C4-2B (cell line): ENCODE data around the gene VPS8.

Experiments
- H3K27ac ChIP-seq: fragments of 450-650 bp; 2 replicates; pipeline ENCODE4 v1.5.1; 2017
- ZFX ChIP-seq: fragments of 450-650 bp; IDR thresholded peaks from 2 replicates; pipeline ENCODE4 v1.6.1; 2017
- TF ChIP-seq, protein P1 (sequence below): fragments of 450-650 bp; conservative IDR thresholded peaks from 2 replicates; pipeline ENCODE4 v1.5.1; 2017; ENCODE audit warnings: mild to moderate bottlenecking

VPS8 gene

DNA sequence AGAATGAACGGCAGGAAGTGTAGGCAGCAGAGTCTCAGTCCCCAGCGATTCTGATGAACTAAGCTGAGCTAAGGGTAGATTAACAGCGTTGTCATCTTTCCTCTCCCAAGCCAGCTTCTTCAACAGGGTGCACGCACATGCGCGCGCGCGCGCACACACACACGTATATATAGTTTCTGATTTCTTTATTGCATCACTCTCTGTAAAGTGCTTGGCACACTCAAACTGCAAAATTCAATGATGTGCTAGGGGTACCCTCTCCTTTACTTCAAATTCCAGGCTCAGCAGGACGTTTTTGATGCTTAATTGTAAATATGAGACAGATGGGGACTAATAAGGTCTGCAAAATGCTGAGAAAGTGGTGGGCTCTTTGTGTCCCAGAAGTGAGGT is 26.1 kb upstream of the VPS8 start:
- no peak for TF ChIP-seq ZFX
- TF ChIP-seq, protein P1, sequence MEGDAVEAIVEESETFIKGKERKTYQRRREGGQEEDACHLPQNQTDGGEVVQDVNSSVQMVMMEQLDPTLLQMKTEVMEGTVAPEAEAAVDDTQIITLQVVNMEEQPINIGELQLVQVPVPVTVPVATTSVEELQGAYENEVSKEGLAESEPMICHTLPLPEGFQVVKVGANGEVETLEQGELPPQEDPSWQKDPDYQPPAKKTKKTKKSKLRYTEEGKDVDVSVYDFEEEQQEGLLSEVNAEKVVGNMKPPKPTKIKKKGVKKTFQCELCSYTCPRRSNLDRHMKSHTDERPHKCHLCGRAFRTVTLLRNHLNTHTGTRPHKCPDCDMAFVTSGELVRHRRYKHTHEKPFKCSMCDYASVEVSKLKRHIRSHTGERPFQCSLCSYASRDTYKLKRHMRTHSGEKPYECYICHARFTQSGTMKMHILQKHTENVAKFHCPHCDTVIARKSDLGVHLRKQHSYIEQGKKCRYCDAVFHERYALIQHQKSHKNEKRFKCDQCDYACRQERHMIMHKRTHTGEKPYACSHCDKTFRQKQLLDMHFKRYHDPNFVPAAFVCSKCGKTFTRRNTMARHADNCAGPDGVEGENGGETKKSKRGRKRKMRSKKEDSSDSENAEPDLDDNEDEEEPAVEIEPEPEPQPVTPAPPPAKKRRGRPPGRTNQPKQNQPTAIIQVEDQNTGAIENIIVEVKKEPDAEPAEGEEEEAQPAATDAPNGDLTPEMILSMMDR = no peak
- no peak overlapping the region for H3K27ac ChIP-seq

DNA sequence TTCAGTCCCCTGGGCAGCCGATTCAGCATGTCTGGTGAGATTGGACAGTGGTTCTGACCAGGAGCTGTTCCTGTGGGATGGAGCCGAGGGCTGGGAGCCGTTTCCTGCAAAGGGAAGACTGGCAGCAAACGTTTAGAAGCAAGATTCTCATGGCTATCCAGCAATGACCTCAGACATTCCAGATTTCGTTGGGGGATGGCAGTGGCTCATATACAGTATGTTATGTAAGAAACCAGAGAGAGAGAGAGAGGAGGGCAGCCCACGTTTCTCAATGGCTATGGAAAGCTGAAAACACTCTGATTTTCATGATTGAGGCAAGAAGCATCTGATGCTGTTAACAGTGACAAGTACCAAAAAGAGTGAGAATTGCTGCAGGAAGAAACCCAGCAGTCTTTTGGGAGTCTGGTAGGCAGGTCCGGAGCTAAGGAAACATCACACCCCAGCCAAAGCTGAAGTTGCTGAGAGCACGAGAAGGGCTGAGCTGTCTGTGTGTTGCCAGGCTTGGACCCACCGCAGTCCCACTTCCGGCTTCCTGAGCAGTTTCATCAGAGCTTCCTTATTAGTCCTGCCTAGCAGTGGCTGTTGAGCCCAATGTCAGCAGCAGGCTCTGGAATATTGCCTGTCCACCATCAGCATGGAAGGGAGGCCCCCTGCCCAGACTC is 25.6 kb upstream of the VPS8 start:
- TF ChIP-seq ZFX = no peak
- TF ChIP-seq, protein P1 = no peak
- H3K27ac ChIP-seq = no peak overlapping the region

DNA sequence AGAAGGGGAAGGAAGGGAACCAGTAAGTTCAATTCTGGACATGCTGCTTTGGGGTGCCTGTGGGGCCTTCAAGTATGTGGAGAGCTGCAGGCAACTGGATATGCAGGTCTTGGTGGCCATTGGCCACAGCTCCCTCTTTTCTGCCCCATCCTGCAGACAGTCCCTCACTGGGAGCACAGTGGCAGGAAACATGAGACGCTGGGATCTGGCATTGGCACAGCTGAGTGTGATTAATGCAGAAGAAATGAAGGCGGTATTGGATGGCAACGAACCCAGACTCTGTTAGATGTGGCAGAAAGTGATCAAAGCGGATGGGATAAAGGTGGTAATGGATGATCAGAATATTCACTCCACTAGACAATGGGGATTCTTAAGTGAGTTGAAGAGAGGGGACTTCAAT is 23.2 kb upstream of the VPS8 start:
- TF ChIP-seq ZFX = no peak
- TF ChIP-seq, protein P1 = no peak
- no peak overlapping the region for H3K27ac ChIP-seq

DNA sequence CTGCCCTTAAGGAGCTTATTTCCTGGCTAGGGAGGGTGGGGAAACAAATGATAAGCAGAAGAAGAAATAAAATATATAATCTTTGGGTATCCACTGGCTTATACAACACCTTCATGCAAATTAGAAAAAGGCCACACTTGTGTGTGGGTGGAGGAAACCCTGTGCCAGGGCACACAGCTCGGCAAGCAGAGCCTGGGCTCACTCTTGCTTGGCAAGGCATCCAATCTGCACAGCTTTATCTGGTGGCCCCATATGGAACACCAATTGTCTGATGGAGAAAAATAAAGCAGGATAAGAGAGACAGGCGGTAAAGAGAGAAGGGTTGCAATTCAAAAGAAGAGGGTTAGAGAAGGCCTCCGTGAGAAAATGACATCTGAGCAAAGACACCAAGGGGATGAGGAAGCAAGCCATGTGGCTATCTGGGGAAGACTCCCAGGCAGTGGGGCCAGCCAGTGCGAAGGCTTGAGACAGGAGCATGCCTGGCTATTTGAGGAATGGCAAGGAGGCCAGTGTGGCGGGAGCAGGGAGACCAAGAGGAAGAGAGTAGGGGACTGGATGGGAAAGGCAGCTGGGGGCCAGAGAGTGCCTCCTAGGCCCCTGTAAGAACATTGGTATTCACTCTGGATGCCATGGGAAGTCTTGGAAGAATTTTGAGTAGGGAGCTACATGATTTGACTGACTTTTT is 22.5 kb upstream of the VPS8 start:
- no peak overlapping the region for H3K27ac ChIP-seq
- no peak for TF ChIP-seq ZFX
- TF ChIP-seq, protein P1 = no peak

DNA sequence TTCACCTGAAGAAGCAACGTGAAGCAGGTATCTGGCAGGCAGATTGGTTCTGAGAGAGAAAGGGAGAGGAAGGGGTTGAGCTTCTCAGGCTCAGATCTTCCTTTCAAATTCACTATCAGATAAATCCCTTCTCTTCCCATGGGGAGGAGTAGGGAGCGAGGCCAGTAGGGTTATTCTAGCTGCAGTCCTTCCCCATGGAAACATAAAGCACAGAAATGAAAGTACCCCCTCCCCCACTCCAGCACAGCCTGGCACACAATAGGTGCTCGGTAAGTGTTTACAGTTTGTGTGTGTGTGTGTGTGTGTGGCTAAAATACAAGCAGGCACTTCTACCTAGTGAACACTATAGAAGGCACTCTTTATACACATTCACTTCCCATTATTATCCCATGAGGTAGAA is 20.8 kb upstream of the VPS8 start:
- TF ChIP-seq ZFX = no peak
- TF ChIP-seq, protein P1 = no peak
- H3K27ac ChIP-seq = no peak overlapping the region

DNA sequence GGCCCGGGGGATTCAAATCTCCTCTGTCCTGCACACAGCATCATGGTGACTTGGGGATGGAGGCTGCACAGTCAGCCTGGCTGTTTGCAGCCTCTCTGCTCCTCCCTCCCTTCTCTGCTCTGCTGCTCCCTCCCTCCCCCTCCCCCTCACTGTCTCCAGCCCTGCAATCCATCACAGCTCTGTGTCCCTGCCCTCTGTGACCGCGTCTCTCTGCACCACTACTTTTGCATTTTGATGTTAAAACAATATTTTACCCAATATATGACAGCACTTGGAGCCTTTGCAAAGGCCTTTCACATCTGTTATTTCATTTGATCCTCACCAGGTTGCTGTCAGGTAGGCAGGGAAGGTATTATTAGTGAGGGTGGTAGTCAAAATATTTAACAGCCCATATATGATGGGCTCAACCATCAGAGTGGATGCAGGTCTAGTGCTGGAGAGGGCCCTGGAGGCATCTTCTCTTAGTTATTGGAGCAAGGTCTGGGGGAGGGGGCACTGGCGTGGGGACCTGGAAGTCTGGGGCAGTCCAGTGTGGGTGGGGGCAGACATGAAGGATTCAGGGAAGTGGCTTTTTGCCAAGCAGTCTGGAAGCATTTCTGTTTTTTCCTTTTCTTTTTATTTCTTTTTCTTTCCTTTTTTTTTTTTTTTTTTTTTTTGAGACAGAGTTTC is 16.3 kb upstream of the VPS8 start:
- H3K27ac ChIP-seq = no peak overlapping the region
- no peak for TF ChIP-seq ZFX
- TF ChIP-seq, protein P1 = no peak

DNA sequence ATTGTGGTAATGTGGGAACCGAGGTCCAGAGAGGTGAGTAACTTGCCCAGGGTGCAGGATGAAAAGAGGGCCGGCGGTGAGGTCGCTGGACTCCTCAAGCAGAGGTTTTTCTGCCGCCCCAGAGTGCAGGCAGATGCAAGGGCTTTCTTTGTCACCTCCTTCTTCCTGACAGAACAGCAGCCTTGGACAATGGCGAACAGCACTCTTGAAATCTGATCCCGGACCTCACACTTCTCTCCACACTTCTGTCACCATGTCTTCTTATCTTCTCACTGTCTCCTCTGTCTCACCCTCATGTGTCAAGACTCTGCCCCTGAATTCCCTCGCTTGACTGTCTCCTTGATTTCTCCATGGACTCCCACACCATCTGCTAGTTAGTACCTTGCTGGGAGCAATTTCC is 15.4 kb upstream of the VPS8 start:
- H3K27ac ChIP-seq = no peak overlapping the region
- TF ChIP-seq ZFX = no peak
- TF ChIP-seq, protein P1 = no peak
